IgD-negative memory B cell (primary cell): ENCODE data around the gene NFXL1. TPM values are rescaled to one million over a fixed set of nuclear protein-coding genes. Genes with fewer than 3 reads are reported as not detected.
A peak's percentile ranks its signal among the peaks of the same experiment; 100 is the strongest.
"Not testable (repeated sequence)": the region's sequence is repeated elsewhere in the genome, so short reads cannot be mapped to it uniquely, and the experiment has no call there.

ENCODE experiments used
- H3K27ac Mint-ChIP-seq, 3 donors: one replicate each; pipeline ENCODE4 v1.8.0; 2020 to 2022; ENCODE audit warnings: mild to moderate bottlenecking in 3 of 3, mixed read lengths in 3 of 3, moderate library complexity in 1 of 3
- H3K27me3 Mint-ChIP-seq: one replicate; pipeline ENCODE4 v1.8.0; 2021; ENCODE audit warnings: mixed read lengths
- H3K36me3 Mint-ChIP-seq: one replicate; pipeline ENCODE4 v1.8.0; 2020; ENCODE audit warnings: mild to moderate bottlenecking, mixed read lengths
- H3K4me1 Mint-ChIP-seq, 3 donors: one replicate each; pipeline ENCODE4 v1.8.0; 2020 to 2022; ENCODE audit warnings: mixed read lengths in 3 of 3, mild to moderate bottlenecking in 1 of 3
- H3K4me3 Mint-ChIP-seq, 4 donors: one replicate each; pipeline ENCODE4 v1.8.0; 2020 to 2022; ENCODE audit warnings: mild to moderate bottlenecking in 4 of 4, mixed read lengths in 4 of 4, moderate library complexity in 3 of 4
- H3K9me3 Mint-ChIP-seq, 3 donors: one replicate each; pipeline ENCODE4 v1.8.0; 2020 to 2021; ENCODE audit warnings: mixed read lengths in 3 of 3, mild to moderate bottlenecking in 1 of 3
- polyA plus RNA-seq: library from polyadenylated mRNA; unstranded; fragments of 300-500 nt; fragmentation: Illumina TruSeq; gene quantifications from one replicate; pipeline ENCODE4 v1.2.3, GENCODE V29; 2021

The NFXL1 gene
- polyA plus RNA-seq, 1 donor from 2014 or later: 8.4 TPM

DNA sequence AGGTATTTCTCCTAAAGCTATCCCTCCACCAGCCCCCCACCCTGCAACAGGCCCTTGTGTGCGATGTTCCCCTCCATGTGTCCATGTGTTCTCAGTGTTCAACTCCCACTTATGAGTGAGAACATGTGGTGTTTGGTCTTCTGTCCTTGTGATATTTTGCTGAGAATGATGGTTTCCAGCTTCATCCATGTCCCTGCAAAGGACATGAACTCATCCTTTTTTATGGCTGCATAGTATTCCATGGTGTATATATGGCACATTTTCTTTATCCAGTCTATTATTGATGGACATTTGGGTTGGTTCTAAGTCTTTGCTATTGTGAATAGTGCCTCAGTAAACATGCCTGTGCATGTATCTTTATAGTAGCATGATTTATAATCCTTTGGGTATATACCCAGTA is 2.8 kb upstream of the NFXL1 start:
- Mint-ChIP-seq H3K4me3 (peak overlapping the region in 1 of 4 donors; percentile 46), H3K4me1 (peaks cover 16 to 17% (median 16%) of the 10 kb centered on the region in 3 donors)
- H3K9me3 Mint-ChIP-seq, H3K36me3 Mint-ChIP-seq, H3K27ac Mint-ChIP-seq, H3K27me3 Mint-ChIP-seq: not testable (repeated sequence)

DNA sequence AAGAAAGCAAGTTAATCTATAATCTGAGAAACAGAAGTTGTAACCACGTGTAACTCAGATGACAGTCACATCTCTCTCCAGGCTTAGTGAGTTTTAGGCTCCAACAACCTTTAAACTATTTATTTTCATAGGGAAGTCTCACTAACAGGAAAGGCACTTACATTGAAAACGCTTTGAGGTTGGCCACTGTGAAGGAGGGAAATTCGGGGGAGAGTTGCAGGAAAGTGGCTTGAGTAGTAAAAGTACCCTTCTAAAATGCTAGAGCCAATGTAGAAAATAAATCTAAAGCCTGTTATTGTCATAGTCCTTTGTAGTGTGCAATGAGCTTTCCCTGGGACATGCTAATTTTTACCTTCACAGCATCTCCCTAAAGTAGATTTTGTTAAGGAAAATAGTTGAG is 995 bp upstream of the NFXL1 start:
- H3K36me3 Mint-ChIP-seq: peaks cover 1% of the 10 kb centered on the region
- peaks cover 22 to 30% (median 23%) of the 10 kb centered on the region in 3 donors for H3K4me1 Mint-ChIP-seq
- H3K27me3 Mint-ChIP-seq: peaks cover 1% of the 10 kb centered on the region
- peak overlapping the region in 1 of 3 donors; percentile 0 for H3K27ac Mint-ChIP-seq
- peak overlapping the region; percentile 96 to 100 (median 98) for H3K4me3 Mint-ChIP-seq
- H3K9me3 Mint-ChIP-seq: peaks cover 0 to 2% (median 0%) of the 10 kb centered on the region in 3 donors

DNA sequence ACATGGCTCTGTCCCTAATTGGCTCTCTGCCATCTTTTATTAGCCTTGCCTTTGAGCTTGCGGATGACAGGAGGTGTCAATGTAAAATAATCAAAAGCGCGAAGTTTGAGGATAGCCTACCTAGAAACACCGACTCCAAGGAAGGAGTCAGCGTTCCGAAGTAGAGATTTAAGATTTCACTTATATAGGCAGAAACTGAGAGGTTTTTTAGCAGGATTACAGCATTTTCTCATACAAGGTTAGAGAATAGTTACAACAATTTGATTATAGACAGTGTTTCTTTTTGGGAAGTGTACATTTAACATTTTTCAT is 499 bp upstream of the NFXL1 start:
- Mint-ChIP-seq H3K27ac (peak overlapping the region; percentile 0 to 99 (median 90)), H3K36me3 (peaks cover 2% of the 10 kb centered on the region), H3K4me1 (peaks cover 22 to 31% (median 23%) of the 10 kb centered on the region in 3 donors), H3K27me3 (peaks cover 1% of the 10 kb centered on the region), H3K9me3 (peaks cover 0 to 2% (median 0%) of the 10 kb centered on the region in 3 donors), H3K4me3 (peak overlapping the region; percentile 96 to 100 (median 98))

DNA sequence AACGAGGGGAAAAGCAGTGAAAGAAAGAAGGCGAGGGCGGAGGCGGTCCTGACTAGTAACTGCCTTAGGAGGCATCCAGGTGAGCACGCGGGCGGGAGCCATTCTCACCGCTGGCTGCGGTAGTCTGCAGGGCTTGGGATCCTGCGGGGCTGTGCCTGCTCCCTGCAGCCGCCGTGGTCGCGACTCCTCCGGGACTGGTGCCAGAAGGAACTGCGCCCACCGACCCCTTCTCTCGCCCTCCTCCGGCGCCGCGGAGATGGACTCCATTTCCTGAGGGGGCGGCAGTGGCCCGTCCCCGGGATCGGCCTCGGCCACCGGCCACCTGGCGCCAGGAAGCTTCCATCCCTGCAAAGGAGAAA is 543 bp downstream of the NFXL1 start:
- H3K4me3 Mint-ChIP-seq: peak overlapping the region; percentile 96 to 100 (median 98)
- H3K27ac Mint-ChIP-seq: peak overlapping the region; percentile 69 to 99 (median 83)
- H3K27me3 Mint-ChIP-seq: peaks cover 1% of the 10 kb centered on the region
- H3K4me1 Mint-ChIP-seq: peaks cover 22 to 36% (median 23%) of the 10 kb centered on the region in 3 donors
- peaks cover 0 to 2% (median 0%) of the 10 kb centered on the region in 3 donors for H3K9me3 Mint-ChIP-seq
- peaks cover 2% of the 10 kb centered on the region for H3K36me3 Mint-ChIP-seq

DNA sequence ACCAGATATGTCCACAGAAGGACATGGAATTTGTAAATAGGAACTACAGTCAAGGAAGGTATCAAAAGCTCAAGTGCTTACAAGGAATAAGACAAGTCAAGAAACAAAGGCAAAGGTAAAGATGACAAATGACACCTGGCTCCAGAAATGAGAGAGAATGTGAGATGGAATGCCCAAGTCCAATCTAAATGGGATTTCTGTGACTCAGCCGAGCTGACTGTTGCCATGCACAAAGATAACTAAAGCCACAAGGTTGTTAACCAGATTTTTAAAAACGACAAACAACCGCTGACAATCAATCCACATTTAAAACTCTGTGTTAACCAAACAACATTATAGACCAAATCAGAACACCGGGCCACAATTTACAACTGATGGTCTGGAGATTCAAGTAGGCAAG is 1.1 kb downstream of the NFXL1 start:
- peaks cover 0 to 2% (median 0%) of the 10 kb centered on the region in 3 donors for H3K9me3 Mint-ChIP-seq
- peak overlapping the region; percentile 69 to 99 (median 83) for H3K27ac Mint-ChIP-seq

DNA sequence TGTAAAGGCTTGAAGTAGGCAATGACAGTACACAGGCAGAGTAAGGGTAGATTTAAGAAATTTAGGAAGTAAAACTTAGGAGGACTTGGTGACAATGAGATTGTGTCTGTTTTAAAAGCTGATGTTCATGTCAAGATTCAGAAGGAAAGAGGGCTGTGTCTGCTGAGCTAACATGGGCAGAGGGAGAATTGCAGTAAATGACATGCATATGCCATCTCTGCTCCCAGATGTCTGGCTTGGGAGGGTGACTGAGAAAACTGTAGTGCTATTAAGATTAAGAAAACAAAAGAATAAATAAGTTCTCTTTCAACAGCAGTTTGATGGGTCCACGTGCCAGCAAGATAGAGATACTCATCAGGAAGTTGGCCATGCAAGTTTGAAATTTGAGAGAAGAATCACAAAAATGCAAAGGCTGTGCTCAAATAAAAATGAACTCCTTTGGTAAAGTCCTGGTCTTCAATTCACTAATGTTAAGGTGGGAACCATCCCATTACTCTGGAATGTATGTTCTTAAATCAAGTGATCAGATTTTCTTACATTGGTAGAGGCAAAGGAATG is 7.2 kb downstream of the NFXL1 start:
- Mint-ChIP-seq H3K27ac (no peak overlapping the region), H3K27me3 (no peaks in the 10 kb centered on the region), H3K36me3 (peaks cover 12% of the 10 kb centered on the region), H3K4me1 (peaks cover 14 to 19% (median 15%) of the 10 kb centered on the region in 3 donors), H3K4me3 (no peak overlapping the region), H3K9me3 (no peaks in the 10 kb centered on the region)

More for the DNA sequence above, 1.1 kb downstream of the NFXL1 start:
- H3K36me3 Mint-ChIP-seq: peaks cover 4% of the 10 kb centered on the region
- peak overlapping the region; percentile 96 to 100 (median 98) for H3K4me3 Mint-ChIP-seq
- no peaks in the 10 kb centered on the region for H3K27me3 Mint-ChIP-seq
- peaks cover 22 to 36% (median 23%) of the 10 kb centered on the region in 3 donors for H3K4me1 Mint-ChIP-seq

DNA sequence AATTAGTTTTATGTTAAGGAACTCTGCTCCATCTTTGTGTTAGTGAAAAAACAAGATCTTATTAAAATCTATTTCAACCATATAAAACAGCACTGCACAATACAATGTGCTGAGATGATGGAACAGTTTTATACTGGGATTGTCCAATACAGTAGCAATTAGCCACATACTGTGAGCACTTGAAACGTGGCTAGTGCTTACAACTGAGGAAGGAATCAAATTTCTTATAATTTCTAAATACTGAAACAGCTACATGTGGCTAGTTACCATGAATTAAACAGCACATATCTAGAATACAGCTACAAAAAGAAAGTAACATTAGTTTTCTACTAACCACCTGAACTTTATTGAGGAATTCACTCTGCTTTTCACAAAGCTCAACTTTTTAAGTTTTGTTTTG is 14.7 kb downstream of the NFXL1 start:
- Mint-ChIP-seq H3K36me3 (peaks cover 5% of the 10 kb centered on the region), H3K4me1 (no peaks in the 10 kb centered on the region), H3K27me3 (no peaks in the 10 kb centered on the region), H3K4me3 (no peak overlapping the region), H3K9me3 (no peaks in the 10 kb centered on the region), H3K27ac (no peak overlapping the region)

DNA sequence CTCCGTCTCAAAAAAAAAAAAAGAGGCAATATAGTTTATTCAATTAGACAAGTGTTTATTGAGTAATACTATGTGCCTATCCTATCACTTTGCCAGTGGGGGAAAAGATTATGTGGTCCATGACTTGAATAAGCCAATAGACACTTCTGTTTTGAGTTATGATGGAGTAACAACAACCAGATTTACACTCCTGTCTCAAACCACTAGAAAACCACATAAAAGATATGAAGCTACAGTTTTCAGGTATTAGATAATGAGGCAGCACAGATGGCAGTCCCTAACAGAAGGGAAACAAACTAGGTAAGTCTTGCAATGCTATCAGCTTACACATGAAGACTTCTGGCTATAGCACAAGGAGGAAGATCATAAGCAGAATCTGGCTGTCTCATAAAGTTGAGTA is 22.5 kb downstream of the NFXL1 start:
- no peaks in the 10 kb centered on the region for H3K9me3 Mint-ChIP-seq
- H3K36me3 Mint-ChIP-seq: peaks cover 5% of the 10 kb centered on the region
- H3K4me1 Mint-ChIP-seq: no peaks in the 10 kb centered on the region
- H3K4me3 Mint-ChIP-seq: no peak overlapping the region
- no peak overlapping the region for H3K27ac Mint-ChIP-seq
- H3K27me3 Mint-ChIP-seq: no peaks in the 10 kb centered on the region

DNA sequence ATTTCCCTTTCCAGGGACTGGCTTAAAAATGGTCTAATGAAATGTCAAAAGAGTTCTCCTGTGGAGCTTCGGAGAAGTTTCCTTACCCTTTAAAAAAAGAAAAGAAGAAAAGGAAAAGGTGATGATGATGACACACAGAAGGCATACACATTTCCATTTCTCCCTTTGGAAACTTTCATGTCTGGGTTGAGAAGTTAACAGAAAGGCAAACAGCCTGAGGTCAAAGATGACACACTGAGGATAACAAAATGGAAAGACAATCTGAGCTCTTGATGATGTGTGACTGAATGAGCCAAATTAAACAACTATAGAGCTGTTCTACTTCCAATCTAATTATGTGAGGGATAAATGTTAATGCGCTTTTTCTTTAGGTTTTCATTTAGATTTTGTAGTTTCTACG is 32.2 kb downstream of the NFXL1 start:
- Mint-ChIP-seq H3K4me1 (no peaks in the 10 kb centered on the region), H3K27me3 (no peaks in the 10 kb centered on the region), H3K27ac (no peak overlapping the region), H3K36me3 (peaks cover 13% of the 10 kb centered on the region), H3K4me3 (no peak overlapping the region), H3K9me3 (no peaks in the 10 kb centered on the region)

DNA sequence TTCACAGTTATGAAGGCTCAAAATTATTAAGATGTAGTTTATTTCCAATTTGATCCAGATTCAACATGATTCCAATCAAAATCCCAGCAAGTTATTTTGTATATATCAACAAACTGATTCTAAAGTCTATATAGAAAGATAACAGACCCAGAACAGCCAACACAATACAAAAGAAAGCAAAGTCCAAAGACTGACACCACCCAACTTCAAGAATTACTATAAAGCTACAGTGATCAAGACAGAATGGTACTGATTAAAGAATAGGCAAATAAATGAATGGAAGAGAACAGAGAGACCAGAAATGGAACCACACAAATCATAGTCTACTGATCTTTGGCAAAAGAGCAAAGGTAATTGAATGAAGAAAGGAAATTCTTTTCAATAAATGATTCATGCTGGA is 34.9 kb downstream of the NFXL1 start:
- Mint-ChIP-seq H3K36me3 (peaks cover 27% of the 10 kb centered on the region), H3K27ac (no peak overlapping the region), H3K9me3 (peaks cover 0 to 1% (median 0%) of the 10 kb centered on the region in 3 donors), H3K27me3 (no peaks in the 10 kb centered on the region), H3K4me1 (peaks cover 0 to 2% (median 0%) of the 10 kb centered on the region in 3 donors), H3K4me3 (no peak overlapping the region)

DNA sequence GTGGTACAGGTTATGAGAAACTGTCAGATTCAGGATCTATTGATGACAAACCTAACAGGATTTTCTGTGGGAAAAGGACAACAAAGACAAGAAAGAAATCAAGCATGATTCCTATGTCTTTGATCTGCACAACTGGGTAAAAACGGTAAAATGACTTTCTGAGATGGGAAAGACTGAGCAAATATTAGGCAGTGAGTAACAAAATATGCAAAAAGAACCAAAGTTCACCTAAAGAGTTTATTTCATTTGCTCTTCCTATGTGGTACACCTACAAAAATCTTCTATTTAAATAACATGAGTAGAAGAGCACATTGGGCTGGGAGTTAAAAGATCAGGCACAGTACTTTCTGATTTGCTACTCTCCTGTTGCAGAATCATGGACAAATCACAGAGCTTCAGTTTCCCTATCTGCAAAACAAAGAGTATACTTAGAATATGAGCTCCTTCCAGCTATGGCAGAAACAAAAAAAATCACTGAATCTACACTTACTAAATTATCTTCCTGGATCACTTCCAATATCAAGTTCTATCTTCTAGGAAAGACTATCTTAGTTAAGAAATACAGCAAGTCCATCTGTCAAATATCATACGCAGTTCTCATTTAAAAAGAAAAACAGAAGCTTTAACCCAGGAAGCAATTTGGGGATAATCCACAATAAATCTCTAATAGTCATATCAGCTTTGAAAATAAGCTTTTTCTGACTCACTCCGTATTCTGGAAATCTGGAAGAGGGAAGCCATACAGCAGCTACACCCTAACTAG is 37.4 kb downstream of the NFXL1 start:
- peaks cover 0 to 8% (median 0%) of the 10 kb centered on the region in 3 donors for H3K9me3 Mint-ChIP-seq
- H3K4me3 Mint-ChIP-seq: no peak overlapping the region
- no peaks in the 10 kb centered on the region for H3K27me3 Mint-ChIP-seq
- peaks cover 32% of the 10 kb centered on the region for H3K36me3 Mint-ChIP-seq
- no peak overlapping the region for H3K27ac Mint-ChIP-seq
- peaks cover 0 to 2% (median 0%) of the 10 kb centered on the region in 3 donors for H3K4me1 Mint-ChIP-seq

DNA sequence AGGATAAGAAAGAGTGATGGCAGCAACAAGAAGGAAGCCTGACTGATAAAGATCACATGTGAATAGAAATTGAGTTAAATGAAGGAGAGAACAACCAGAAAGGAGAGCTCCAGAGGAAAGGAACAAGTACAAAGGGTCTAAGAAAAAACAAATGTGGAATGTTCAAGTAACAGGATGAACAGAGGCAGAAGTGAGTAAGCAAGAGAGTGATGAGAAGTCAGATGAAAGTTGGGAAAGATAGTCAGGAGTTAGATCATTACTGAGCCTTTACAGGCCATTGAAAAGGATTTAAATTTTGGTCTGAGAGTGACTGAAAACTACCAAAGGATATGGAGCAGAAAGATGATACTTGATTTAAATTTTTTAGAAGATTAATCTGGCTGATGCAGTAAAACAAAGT is 38.1 kb downstream of the NFXL1 start:
- peaks cover 0 to 8% (median 0%) of the 10 kb centered on the region in 3 donors for H3K9me3 Mint-ChIP-seq
- peaks cover 32% of the 10 kb centered on the region for H3K36me3 Mint-ChIP-seq
- H3K27me3 Mint-ChIP-seq: no peaks in the 10 kb centered on the region
- H3K4me1 Mint-ChIP-seq: peaks cover 0 to 2% (median 0%) of the 10 kb centered on the region in 3 donors
- H3K27ac Mint-ChIP-seq: peak overlapping the region in 1 of 3 donors; percentile 6
- no peak overlapping the region for H3K4me3 Mint-ChIP-seq

DNA sequence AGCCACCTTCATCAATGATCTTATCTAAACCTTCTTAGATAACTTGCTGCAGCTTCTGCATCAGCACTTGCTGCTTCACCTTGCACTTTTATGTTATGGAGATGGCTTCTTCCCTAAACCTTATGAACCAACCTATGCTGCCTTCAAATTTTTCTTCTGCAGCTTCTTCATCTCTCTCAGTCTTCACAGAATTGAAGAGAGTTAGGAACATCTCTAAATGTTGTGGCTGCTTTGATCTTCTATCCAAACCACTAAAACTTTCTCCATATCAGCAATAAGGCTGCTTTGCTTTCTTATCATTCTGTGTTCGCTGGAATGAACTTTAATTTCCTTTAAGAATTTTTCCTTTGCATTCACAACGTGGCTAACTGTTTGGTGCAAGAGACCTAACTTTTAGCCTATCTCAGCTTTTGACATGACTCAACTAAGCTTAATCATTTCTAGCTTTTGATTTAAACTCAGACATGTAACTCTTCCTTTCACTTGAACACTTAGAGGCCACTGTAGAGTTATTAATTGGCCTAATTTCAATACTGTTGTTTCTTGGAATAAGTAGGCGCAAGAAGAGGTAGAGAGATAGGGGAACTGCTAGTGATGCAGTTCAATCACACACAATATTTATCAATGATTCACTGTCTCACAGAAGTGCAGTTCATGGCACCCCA is 40.4 kb downstream of the NFXL1 start:
- Mint-ChIP-seq H3K27ac (no peak overlapping the region), H3K4me3 (no peak overlapping the region), H3K9me3 (peaks cover 0 to 8% (median 0%) of the 10 kb centered on the region in 3 donors)

DNA sequence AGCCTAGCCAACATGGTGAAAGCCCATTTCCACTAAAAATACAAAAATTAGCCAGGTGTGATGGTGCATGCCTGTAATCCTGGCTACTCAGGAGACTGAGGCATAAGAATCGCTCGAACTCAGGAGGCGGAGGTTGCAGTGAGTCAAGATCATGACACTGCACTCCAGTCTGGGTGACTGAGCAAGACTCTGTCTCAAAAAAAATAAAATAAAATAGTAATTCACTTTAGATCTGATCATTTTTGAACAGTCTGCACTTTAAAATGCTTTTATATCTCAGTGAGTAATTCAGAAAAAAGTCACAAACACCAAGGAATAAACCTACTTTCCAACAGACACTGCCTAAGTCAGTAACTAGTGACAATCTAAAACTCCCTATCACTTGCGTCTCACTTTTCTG is 50.9 kb downstream of the NFXL1 start:
- Mint-ChIP-seq H3K4me1 (peaks cover 0 to 1% (median 0%) of the 10 kb centered on the region in 3 donors), H3K27ac (no peak overlapping the region), H3K4me3 (no peak overlapping the region), H3K27me3 (no peaks in the 10 kb centered on the region), H3K36me3 (peaks cover 26% of the 10 kb centered on the region), H3K9me3 (peaks cover 0 to 5% (median 0%) of the 10 kb centered on the region in 3 donors)

More for the DNA sequence above, 40.4 kb downstream of the NFXL1 start:
- H3K4me1 Mint-ChIP-seq: peaks cover 0 to 2% (median 0%) of the 10 kb centered on the region in 3 donors
- H3K27me3 Mint-ChIP-seq: no peaks in the 10 kb centered on the region
- H3K36me3 Mint-ChIP-seq: peaks cover 39% of the 10 kb centered on the region

DNA sequence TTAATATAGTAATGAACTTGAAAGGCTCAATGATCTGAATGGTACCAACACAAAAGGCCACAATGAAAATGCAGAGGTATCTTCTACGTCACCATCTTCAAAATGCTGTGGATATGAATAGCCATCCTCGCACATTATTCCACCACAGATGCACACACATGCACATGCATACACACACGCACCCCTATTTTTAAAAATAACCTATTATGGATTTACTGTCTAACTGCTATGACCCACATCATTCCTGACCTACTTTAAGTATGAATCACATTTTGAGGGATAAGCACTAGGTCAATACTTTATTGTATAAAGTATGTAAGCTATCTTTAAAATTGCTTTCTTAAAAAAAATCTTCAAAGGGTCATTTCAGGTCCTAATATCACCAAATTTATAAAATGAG is 52.1 kb downstream of the NFXL1 start:
- H3K9me3 Mint-ChIP-seq: peaks cover 0 to 1% (median 0%) of the 10 kb centered on the region in 3 donors
- no peak overlapping the region for H3K27ac Mint-ChIP-seq
- H3K4me3 Mint-ChIP-seq: no peak overlapping the region
- peaks cover 20% of the 10 kb centered on the region for H3K36me3 Mint-ChIP-seq
- peaks cover 0 to 9% (median 5%) of the 10 kb centered on the region in 3 donors for H3K4me1 Mint-ChIP-seq
- H3K27me3 Mint-ChIP-seq: no peaks in the 10 kb centered on the region
